DMS153 treated with DMSO at 0.1 percent for 48 hours (cell line): Measurements from ENCODE around the gene AP1S2.
"Not testable (repeated sequence)": the region's sequence is repeated elsewhere in the genome, so short reads cannot be mapped to it uniquely, and the experiment has no call there.

Experiments
- DNase-seq: peaks from one replicate; lab custom pipeline; 2025; ENCODE audit not compliant: unreplicated experiment; lab: John Stamatoyannopoulos, UW

The AP1S2 gene

DNA sequence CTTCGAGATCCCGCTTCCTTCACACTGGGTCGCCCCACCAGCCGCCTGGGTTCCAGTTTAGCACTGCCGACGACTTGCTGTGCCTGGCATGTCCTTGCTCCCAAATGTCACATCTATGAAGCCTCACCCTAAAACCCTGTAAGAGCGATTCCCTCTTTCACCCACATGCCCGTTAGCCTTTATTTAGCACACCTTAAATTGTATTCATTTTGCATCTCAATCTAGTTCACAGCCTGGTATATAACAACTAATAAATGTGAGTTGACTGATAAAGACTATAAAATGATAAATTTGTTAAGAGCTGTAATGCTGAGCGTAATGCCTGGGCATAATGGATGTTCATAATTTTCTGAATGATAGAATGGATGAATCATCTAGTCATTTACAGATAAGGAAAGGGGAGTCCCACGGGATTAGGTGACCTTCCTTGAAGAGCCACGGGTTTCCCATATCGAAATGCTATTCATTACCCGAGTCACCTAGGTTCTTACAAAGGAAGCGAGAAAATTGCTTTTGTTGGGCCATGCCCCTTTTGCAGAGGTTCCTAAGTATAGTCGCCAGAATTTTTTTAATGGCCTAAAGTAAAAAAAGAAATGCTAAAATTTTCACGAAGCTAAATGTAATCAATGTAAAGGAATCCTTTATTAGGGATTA is 1.1 kb upstream of the AP1S2 start:
- no peak for DNase-seq

DNA sequence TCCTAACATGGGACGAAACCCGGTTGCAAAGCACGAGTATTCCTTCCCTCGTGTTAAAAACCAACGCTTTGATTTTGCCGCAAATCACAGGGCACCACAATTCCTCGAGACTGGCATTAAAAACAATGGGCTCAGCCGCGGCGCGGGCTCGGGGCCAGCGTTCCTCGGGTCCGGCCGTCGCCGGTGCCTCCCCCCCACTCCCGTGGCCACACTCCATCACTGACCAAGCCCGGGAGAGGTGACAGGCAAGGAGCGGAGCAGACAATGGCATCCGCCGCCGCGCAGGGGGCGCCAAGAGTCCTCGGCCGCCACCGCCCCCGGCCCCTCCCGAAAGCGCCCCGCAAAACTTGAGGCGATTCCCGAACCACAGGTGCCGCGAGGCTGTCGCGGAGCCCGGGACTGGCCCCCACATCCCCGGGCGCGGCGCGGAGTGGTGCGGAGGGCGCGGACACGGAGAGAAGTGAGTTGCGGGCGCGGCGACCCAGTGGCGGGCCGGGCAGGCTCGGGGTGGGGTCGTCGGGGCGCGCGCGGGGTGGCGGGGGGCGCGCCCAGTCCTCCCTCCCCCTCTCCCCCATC is 445 bp downstream of the AP1S2 start:
- no peak for DNase-seq

DNA sequence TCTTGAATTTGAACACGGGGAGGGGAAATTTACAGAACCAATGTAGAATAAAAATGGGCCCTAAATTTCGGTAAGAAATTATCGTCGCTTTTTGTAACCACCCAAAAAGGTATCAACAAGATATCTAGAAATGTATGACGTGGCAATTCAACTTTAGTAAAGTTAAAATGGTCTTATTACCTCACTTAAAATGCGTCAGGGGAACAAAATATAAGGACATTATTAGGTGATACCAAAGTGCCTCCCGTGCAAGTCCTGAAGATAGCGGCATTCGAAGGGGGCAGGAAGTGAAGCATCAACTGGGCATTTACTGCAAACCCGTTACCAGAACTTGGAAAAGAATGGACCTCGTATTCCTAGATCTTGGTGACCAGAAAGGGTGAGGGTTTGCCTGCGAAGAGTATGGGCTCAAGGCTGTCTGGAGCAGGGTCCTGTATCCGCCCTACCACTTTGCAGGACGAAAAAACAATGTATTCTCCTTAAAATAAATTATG is 980 bp downstream of the AP1S2 start:
- DNase-seq, result no peak

DNA sequence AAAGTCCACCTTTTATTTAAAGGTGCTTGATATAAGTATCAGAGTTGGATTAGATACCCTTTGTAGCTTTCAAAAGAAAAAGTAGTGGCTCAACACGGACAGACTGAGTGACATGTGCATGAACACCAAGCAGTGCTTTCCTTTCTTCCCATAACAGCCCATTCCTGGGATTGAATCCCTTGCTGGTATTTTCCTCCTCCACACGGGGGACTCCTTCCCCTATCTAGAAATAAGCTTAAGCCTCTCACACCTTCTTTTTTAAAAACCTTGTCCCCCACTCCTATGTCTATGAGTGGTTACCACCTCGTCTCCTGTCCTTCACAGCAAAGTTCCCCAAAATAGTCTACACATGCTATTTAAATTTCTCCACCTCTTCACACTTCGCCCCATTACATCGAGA is 5.1 kb downstream of the AP1S2 start:
- no peak for DNase-seq

DNA sequence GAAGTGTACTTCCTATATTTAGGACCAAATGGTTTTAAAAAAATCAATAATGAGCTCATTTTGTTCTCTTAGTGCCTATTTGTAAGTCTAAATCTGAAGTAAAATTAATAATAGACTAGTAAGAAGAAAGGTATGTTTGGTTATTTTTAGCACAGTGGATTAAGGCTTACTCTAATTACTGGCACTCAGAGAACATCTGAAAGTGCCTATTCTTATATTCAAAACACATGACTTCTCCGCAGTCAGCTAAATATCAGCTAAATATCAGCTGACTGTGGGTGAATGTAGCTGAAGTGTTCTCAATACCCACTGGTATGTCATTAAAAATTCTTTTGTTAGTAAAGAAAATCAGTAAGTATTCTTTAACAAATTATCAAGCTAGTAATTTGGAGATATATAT is 6.0 kb downstream of the AP1S2 start:
- DNase-seq, result no peak

DNA sequence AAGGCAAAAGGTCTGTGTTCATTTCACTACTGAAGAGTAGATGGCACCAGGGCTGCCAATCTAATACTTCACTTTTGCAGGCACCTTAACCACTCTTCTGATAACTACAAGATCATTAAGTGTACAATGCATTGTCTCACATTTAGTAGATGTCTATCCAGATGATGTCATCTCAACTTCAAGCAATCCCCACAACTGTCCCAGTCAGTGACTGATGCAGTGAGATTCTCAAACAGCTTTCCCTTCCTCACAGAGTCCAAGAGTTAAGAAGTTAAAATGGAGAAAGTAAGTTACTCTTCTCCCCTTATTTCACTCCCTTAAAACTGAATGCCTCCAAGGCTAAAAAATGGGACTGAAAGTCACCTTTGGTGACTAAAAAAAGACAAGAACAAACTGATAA is 10.7 kb downstream of the AP1S2 start:
- DNase-seq, result no peak

DNA sequence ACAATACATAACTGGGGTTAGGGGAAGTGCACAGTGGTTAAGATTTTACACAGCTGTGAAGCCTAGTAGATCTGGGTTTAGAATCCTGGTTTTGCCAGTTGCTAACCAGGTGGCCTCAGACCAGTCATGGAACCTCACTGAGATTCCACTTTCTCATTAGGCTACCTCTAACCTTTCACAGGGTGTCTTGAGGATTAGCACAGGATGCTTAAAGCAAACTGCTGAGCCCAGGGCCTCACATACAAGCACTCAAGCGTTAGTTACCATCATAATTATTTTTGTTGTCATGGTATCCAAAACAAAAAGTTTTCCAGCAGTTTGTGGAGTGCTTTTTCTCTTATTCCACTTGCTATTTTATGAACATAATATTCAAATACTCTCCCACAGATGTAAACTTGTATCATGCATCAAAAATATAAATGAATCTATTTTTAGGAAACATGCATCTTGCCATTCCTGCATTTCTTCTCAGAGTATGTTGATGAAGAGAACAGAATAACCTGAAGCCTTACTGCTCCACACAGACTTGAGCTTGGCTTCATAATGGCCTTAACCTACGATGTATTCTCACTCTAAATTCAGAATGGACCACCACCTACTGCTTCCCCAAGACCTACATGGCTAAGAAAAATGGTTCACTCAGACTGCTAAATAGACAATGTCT is 12.6 kb downstream of the AP1S2 start:
- no peak for DNase-seq

DNA sequence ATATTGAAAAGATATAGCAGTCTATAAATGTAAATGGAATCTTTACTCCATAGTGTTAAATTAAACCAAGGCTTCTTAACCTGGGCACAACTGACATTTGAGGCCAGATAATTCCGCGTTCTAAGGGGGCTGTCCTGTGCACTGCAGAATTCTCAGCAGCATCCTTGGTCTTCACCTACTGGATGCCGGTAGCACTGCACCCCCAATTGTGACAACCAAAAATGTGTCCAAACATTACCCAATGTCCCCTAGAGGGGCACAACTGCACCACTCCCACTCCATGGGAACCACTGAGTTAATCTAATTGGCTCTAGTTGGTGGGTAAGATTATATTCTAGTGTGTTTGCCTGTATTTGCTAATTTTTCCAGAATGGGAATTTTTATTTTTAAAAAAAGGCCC is 16.6 kb downstream of the AP1S2 start:
- DNase-seq, result no peak

DNA sequence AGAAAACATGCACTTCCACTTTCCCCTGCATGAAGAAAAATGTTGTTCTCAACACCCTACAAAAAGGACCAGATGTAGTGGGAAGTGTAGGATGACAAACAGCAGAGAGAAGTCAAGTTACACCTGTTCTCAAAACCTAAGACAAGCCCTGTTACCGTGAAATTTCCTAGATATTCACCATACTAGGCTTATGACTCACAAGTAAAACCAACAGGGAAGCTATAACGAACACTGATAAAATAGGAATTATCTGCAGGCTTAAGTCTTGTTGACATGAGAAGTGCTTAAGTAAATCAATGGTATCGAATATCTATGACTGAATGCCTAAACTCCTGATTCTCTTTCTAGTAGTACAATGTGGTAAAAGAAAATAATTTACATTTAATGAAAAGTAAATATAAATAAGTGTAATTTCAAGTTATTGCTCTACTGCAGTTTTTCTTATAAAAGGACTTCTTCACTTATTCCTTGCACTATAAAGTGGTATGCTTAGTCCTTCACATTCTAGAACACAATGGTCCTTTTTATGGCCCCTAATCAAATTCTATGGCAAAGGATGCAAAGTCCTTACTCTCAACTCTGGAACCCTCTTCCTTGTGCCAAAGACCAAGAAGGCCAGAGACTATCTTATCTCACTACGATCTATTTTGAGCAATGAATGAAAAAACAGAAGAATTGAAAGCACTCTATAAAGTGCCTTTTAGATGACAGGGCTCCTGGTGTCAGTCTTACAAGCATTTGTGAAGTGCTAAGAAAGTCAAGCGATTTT is 19.6 kb downstream of the AP1S2 start:
- no peak for DNase-seq

DNA sequence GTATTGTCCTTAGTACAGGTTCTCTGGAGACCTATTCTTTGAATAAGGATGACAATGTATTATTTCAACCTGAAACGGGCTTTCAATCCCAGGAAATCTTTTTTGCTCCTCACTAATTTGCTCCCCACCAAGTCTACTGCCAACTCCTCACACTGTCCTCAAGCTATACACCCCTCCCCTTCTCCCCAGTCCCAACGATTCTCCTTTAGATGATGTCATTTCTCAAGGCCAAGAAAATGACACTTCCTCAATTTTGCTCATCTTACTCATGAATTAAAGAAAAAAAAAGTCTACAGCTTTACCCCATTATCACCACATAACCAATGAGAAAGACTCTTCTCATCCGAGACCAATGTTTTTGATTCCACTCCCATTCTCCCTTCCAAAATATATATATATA is 20.6 kb downstream of the AP1S2 start:
- no peak for DNase-seq

DNA sequence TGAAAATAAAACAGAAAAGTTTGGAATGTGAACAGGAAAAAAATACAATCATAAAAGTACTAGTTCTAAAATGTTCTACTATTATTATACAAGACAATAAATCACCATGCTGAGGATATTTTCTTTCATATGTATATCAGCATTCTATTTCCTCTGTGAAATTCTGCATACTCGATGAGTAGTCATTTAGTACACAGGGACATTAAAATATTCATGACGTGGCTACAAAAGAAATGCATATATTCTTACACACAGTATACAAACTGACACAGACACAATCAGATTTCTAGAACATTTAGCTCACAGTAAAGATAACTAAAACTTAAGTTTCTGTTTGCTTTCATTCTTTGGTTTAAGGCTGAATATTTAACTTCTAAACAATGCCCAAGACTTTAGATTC is 23.3 kb downstream of the AP1S2 start:
- not testable (repeated sequence) for DNase-seq

DNA sequence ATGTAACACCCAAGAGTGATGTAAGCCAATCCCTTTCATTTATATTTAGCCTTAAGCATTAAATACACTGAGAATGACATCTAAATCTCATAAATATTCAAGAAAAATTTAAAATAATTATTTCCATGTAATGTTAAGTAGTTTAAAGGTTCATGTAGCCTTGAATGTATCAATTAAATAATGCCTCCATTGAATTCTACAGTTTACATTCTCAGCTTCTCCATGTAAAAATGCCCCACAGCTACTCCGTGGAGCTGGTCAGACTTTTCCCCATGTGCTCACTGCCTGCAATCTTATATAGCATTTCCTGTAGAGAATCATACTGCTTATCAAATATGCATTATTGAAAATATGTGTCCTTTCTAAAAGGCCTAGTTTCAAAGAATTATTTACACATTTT is 25.4 kb downstream of the AP1S2 start:
- DNase-seq, result no peak

DNA sequence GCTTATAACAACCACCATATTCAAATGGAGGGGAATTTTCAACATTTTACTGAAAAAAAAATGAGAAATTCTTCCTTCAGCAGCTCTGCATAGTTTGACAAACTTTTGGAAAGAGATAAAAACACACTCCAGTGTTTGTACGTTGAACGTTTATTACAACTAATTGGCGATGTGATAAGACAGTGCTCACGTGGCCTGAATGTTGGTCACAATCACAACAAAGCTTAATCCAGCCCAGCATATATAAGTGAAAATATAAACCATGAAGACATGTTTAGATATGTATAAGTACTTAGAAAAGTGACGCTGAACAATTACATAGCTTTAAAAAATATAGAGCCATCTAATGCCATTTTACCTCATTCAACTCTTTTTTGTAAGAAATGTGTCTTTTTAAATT is 28.7 kb downstream of the AP1S2 start:
- no peak for DNase-seq

DNA sequence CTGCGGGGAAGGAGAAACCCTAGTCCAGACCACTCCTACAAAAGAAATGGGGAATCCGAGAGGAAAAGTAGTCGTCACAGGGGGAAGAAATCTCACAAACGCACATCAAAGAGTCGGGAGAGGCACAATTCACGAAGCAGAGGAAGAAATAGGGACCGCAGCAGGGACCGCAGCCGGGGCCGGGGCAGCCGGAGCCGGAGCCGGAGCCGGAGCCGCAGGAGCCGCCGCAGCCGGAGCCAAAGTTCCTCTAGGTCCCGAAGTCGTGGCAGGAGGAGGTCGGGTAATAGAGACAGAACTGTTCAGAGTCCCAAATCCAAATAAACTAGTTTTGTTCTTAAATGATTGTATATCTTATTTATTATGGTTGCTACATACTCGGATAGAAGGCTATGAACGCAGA is 31.7 kb downstream of the AP1S2 start:
- DNase-seq, result no peak

DNA sequence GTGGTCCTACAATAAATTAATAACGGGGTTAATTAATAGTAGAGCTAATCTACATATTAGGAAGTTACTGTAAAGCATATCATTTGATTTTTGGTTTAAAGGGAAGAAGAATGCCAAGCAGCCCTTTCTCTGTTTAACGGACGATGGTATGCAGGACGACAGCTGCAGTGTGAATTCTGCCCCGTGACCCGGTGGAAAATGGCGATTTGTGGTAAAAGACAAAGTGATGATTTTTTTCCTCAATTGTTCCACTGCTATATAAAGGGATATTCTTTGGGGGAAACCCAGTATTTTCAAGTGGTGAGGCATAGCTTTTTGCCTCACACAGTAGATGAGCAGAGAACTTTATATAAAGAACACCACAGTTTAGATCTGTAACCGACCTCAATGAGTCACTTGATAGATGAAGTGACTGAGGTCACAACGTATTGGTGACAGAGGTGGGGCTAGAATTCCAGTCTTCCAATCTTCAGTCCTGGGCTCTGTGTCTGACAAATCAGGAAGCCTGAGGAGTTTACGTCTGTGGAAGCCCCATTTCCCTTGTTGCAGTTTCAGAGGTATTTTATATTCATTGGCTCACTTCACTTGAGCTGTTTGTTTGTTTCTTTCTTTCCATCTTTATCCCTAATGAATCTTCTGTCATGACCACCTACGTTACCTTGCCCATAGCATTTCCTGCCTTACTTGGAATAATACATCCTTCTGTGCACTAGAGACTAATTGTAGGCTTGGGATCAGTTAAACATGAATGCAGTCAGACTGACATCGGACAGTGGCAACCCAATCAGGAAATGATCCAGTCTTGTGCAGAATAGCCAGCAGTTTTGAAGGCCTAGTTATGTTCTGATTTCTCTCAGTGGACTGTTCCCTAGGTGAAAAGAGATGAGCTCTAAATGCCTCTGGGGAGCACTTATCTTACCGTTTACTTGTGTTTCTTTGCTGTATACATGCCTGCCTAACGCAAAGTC is 34.2 kb downstream of the AP1S2 start:
- DNase-seq, result no peak

DNA sequence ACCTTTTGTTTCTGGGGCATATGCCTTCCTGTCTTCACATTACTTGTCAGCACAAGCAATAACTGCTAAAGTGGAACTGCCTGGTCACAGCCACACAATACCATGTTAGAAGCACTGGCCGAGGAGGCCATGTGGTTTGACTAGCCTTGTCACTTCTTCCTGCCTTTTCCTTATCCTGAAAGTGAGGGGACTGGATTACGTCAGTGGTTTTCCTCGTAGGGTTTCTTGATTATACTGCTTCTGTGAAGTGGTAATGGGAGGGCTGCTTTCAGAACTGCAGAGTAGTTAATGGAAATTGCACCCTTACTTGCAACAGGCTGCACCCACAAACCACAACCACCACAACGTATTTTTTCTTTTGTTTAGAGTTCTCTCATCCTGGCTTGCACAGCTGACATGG is 37.7 kb downstream of the AP1S2 start:
- no peak for DNase-seq

DNA sequence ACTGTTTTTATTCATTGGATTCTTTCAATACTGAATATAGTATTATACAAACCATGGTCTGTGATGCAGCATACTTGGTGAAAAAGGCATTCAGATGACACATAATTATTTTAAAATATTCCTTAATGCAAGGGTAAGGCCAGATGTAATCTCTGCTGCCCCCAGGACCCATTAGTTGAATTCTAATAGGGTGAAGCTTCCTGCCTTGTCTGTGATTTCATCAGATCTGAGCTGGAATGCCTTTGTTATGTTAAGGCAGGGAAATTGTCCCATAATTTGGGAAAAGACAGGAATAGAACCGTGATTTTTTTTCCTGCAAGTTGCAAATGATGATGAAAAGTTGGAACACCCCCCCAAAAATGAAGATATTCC is 38.2 kb downstream of the AP1S2 start:
- DNase-seq, result no peak

DNA sequence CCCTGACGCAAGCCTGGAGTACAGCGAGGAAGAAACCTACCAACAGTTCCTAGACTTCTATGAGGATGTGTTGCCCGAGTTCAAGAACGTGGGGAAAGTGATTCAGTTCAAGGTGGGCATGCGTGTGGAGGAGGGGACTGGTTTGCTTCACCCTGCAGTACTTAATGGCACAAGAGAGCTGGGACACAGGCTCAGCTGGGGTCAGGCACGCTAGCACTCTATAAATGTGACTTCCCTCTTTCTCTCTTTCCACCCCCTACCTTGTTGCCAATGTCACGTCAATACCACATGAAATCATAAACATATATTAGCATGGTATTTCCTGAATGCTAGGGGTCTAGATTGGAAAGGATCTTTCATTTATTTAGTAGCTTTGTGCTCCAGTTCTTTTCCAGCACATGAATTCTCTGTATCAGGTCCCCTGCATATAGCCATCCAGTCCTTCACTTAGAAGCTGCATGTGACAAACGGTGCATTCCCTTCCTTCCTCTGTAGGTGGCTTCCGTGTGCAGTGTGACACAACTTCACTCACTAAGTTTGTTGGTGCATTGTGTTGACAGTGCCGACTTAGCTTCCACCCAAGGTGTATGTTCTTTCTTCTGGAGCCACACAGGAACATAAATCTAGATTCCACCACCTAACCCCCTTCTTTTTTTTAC is 38.7 kb downstream of the AP1S2 start:
- DNase-seq, result no peak

DNA sequence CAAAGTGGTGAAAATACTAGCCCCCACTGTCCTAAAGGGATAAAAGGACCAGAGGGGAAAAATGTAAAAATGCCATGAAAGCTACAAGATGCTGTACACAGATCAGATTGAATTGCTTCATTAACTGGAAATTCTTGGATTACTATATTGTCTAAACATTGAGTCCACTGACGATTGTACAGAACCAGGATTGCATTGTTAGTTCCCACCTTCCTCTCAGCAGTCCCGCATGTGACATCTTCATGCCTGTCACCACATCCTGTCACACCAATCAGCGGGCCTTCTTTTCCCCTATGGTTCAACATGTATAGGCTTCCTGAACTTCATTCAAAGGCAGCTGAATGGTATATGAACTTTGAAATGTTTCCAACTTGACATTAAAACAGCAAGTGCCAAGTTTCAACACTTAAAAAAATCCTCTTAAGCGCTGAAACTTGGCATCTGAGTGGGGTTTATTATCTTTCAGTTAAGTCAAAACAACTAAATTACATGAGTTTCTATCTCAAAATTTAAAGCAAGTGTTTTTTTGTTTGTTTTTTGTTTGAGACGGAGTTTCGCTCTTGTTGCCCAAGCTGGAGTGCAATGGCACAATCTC is 39.7 kb downstream of the AP1S2 start:
- DNase-seq, result no peak

DNA sequence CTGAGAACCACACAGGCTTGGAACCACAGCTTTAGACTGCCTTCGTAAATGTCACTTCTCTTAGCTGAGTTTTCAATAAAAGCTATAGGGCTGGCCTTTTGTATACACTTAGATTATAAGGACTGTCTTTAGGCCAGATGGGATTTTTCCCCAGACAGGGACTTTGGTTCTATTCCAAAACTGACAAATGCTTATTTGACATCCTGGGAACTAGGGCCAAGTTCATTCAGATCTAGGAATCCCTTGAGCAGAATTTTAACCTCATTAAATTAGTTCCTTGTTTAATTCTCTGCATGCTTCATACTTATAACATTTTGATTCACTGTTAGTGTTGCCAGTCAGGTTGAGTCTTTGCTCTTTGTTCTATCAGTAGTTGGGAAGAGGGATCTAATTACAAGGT is 41.2 kb downstream of the AP1S2 start:
- DNase-seq, result no peak
